CD4-positive, CD25-positive, alpha-beta regulatory T cell (primary cell): ENCODE results near the gene NCOA3. TPM values are rescaled to one million over a fixed set of nuclear protein-coding genes. Genes with fewer than 3 reads are reported as not detected.
"Not testable (repeated sequence)": the region's sequence is repeated elsewhere in the genome, so short reads cannot be mapped to it uniquely, and the experiment has no call there.

Experiments used
- ATAC-seq, 2 donors: fragments of 150-1000 bp; cut with Tn5 transposase; one replicate each; pipeline ENCODE4 v1.10.0; 2021; ENCODE audit warnings: low read depth in 2 of 2, moderate number of reproducible peaks in 2 of 2, moderate library complexity in 1 of 2
- DNase-seq, 3 donors: peaks; one replicate each; pipeline versions ENCODE4 v3.0.0 to v3.0.0-alpha.2; 2012 to 2022; ENCODE audit warnings: mixed read lengths in 1 of 3
- H3K27ac ChIP-seq: one replicate; pipeline ENCODE4 v1.7.0; 2013; ENCODE audit warnings: mild to moderate bottlenecking, low read length; ENCODE audit not compliant: insufficient read depth, poor library complexity, severe bottlenecking
- H3K27me3 ChIP-seq: one replicate; pipeline ENCODE4 v1.7.0; 2013; ENCODE audit warnings: low read length; ENCODE audit not compliant: control insufficient read depth, insufficient read depth
- H3K36me3 ChIP-seq: one replicate; pipeline ENCODE4 v1.7.0; 2013; ENCODE audit warnings: mild to moderate bottlenecking, low read length, moderate library complexity; ENCODE audit not compliant: control insufficient read depth, insufficient read depth
- H3K4me1 ChIP-seq: 2 replicates; pipeline ENCODE4 v1.7.0; 2013; ENCODE audit warnings: mild to moderate bottlenecking, low read length; ENCODE audit not compliant: insufficient read depth, control insufficient read depth, poor library complexity, severe bottlenecking
- H3K4me3 ChIP-seq: one replicate; pipeline ENCODE4 v1.7.0; 2013; ENCODE audit warnings: low read depth, mild to moderate bottlenecking, low read length, moderate library complexity
- H3K9me3 ChIP-seq, 2 experiments: 1 replicate in 1 of 2; 2 replicates in 1 of 2; pipeline ENCODE4 v1.7.0; 2013; ENCODE audit warnings: low read length in 2 of 2, mild to moderate bottlenecking in 1 of 2, moderate library complexity in 1 of 2; ENCODE audit not compliant: control insufficient read depth in 2 of 2
- H3K27ac Mint-ChIP-seq, 3 donors: one replicate each; pipeline ENCODE4 v1.8.0; 2020 to 2022; ENCODE audit warnings: mild to moderate bottlenecking in 3 of 3, mixed read lengths in 3 of 3, moderate library complexity in 2 of 3
- H3K27me3 Mint-ChIP-seq: one replicate; pipeline ENCODE4 v1.8.0; 2022; ENCODE audit warnings: mild to moderate bottlenecking, mixed read lengths
- H3K36me3 Mint-ChIP-seq: one replicate; pipeline ENCODE4 v1.8.0; 2020; ENCODE audit warnings: mixed read lengths
- H3K4me1 Mint-ChIP-seq, 4 donors: one replicate each; pipeline ENCODE4 v1.8.0; 2020 to 2022; ENCODE audit warnings: mixed read lengths in 4 of 4, mild to moderate bottlenecking in 1 of 4
- H3K4me3 Mint-ChIP-seq, 4 donors: one replicate each; pipeline ENCODE4 v1.8.0; 2020 to 2022; ENCODE audit warnings: mild to moderate bottlenecking in 4 of 4, mixed read lengths in 4 of 4, moderate library complexity in 3 of 4
- H3K9me3 Mint-ChIP-seq, 7 donors: one replicate each; pipeline ENCODE4 v1.8.0; 2020 to 2022; ENCODE audit warnings: mixed read lengths in 7 of 7, mild to moderate bottlenecking in 3 of 7, moderate library complexity in 2 of 7
- polyA plus RNA-seq, 4 donors: library from polyadenylated mRNA; unstranded; fragments of 300-500 nt; fragmentation: Illumina TruSeq; gene quantifications; one replicate each; pipeline ENCODE4 v1.2.3, GENCODE V29; 2021
- total RNA-seq: library from RNA; stranded (reverse); gene quantifications from one replicate; pipeline ENCODE4 v1.2.3, GENCODE V29; 2022

The NCOA3 gene
- total and polyA plus RNA-seq, 5 donors from 2014 or later = 21.4 to 86.6 (median 26.0) TPM

GRCh38 chr20:47489448-47489872, 12.2 kb upstream of the NCOA3 start:
- ATAC-seq (peak in 1 of 2 donors; percentile 26), DNase-seq (peak; percentile 42 to 89 (median 70))
- H3K4me3 ChIP-seq = no peak overlapping the region
- peak overlapping the region; percentile 57 for H3K27ac ChIP-seq
- no peaks in the 10 kb centered on the region for H3K36me3 ChIP-seq
- Mint-ChIP-seq H3K9me3 (no peaks in the 10 kb centered on the region), H3K27me3 (no peaks in the 10 kb centered on the region), H3K4me1 (peaks cover 22 to 62% (median 36%) of the 10 kb centered on the region in 4 donors), H3K4me3 (peak overlapping the region; percentile 62 to 74 (median 67)), H3K36me3 (no peaks in the 10 kb centered on the region), H3K27ac (peak overlapping the region; percentile 88 to 99 (median 91))
- H3K9me3 ChIP-seq = no peaks in the 10 kb centered on the region
- no peaks in the 10 kb centered on the region for H3K27me3 ChIP-seq
- H3K4me1 ChIP-seq = peaks cover 39% of the 10 kb centered on the region

- Mint-ChIP-seq H3K27ac (peak overlapping the region in 1 of 3 donors; percentile 29), H3K36me3 (no peaks in the 10 kb centered on the region), H3K27me3 (no peaks in the 10 kb centered on the region), H3K4me1 (peaks cover 22 to 55% (median 37%) of the 10 kb centered on the region in 4 donors), H3K4me3 (no peak overlapping the region), H3K9me3 (no peaks in the 10 kb centered on the region)
- no peak for ATAC-seq
- no peaks in the 10 kb centered on the region for H3K9me3 ChIP-seq
- H3K4me3 ChIP-seq = no peak overlapping the region
- H3K4me1 ChIP-seq = peaks cover 39% of the 10 kb centered on the region
- no peak for DNase-seq
- H3K27me3 ChIP-seq = no peaks in the 10 kb centered on the region
- no peak overlapping the region for H3K27ac ChIP-seq
- H3K36me3 ChIP-seq = no peaks in the 10 kb centered on the region
Measured at GRCh38 chr20:47490795-47491194, 10.9 kb upstream of the NCOA3 start.

- Histone ChIP-seq H3K27me3 (no peaks in the 10 kb centered on the region), H3K36me3 (no peaks in the 10 kb centered on the region), H3K4me3 (no peak overlapping the region), H3K9me3 (no peaks in the 10 kb centered on the region), H3K4me1 (peaks cover 32% of the 10 kb centered on the region), H3K27ac (no peak overlapping the region)
- H3K4me1 Mint-ChIP-seq = peaks cover 17 to 47% (median 32%) of the 10 kb centered on the region in 4 donors
- H3K9me3 Mint-ChIP-seq = no peaks in the 10 kb centered on the region
- H3K36me3 Mint-ChIP-seq = no peaks in the 10 kb centered on the region
- DNase-seq = no peak
- no peak overlapping the region for H3K27ac Mint-ChIP-seq
- no peak for ATAC-seq
- no peak overlapping the region for H3K4me3 Mint-ChIP-seq
- no peaks in the 10 kb centered on the region for H3K27me3 Mint-ChIP-seq
Measured at GRCh38 chr20:47492284-47492683, 9.4 kb upstream of the NCOA3 start.

GRCh38 chr20:47493175-47493962, 8.3 kb upstream of the NCOA3 start:
- no peak overlapping the region for H3K27ac ChIP-seq
- no peaks in the 10 kb centered on the region for H3K27me3 ChIP-seq
- H3K36me3 ChIP-seq = no peaks in the 10 kb centered on the region
- ATAC-seq = peak; percentile 41 to 55
- H3K4me3 ChIP-seq = peak overlapping the region; percentile 49
- no peaks in the 10 kb centered on the region for H3K9me3 Mint-ChIP-seq
- H3K4me1 Mint-ChIP-seq = peaks cover 14 to 40% (median 27%) of the 10 kb centered on the region in 4 donors
- H3K36me3 Mint-ChIP-seq = no peaks in the 10 kb centered on the region
- H3K4me1 ChIP-seq = peaks cover 23% of the 10 kb centered on the region
- peak overlapping the region; percentile 8 to 24 (median 12) for H3K27ac Mint-ChIP-seq
- peak; percentile 19 to 59 (median 20) for DNase-seq
- no peaks in the 10 kb centered on the region for H3K27me3 Mint-ChIP-seq
- H3K9me3 ChIP-seq = no peaks in the 10 kb centered on the region
- H3K4me3 Mint-ChIP-seq = peak overlapping the region in 3 of 4 donors; percentile 24 to 64 (median 33)

- H3K4me3 Mint-ChIP-seq = peak overlapping the region in 1 of 4 donors; percentile 64
- no peaks in the 10 kb centered on the region for H3K36me3 Mint-ChIP-seq
- no peak for DNase-seq
- ATAC-seq = no peak
- no peaks in the 10 kb centered on the region for H3K9me3 Mint-ChIP-seq
- H3K9me3 ChIP-seq = no peaks in the 10 kb centered on the region
- peak overlapping the region; percentile 49 for H3K4me3 ChIP-seq
- H3K27me3 Mint-ChIP-seq = no peaks in the 10 kb centered on the region
- H3K27me3 ChIP-seq = no peaks in the 10 kb centered on the region
- H3K4me1 ChIP-seq = peaks cover 20% of the 10 kb centered on the region
- H3K36me3 ChIP-seq = no peaks in the 10 kb centered on the region
- H3K27ac ChIP-seq = no peak overlapping the region
- peaks cover 13 to 36% (median 24%) of the 10 kb centered on the region in 4 donors for H3K4me1 Mint-ChIP-seq
- H3K27ac Mint-ChIP-seq = peak overlapping the region in 1 of 3 donors; percentile 8
Measured at GRCh38 chr20:47493963-47494293, 7.8 kb upstream of the NCOA3 start.

- peaks cover 16% of the 10 kb centered on the region for H3K4me1 ChIP-seq
- H3K4me3 Mint-ChIP-seq, H3K9me3 ChIP-seq, H3K9me3 Mint-ChIP-seq, H3K36me3 Mint-ChIP-seq, H3K27ac ChIP-seq, ATAC-seq, H3K27me3 ChIP-seq, DNase-seq, H3K4me3 ChIP-seq, H3K27me3 Mint-ChIP-seq, H3K36me3 ChIP-seq, H3K27ac Mint-ChIP-seq: not testable (repeated sequence)
- H3K4me1 Mint-ChIP-seq = peaks cover 7 to 31% (median 20%) of the 10 kb centered on the region in 4 donors
Measured at GRCh38 chr20:47494606-47495005, 7.1 kb upstream of the NCOA3 start.

- Histone ChIP-seq H3K36me3 (no peaks in the 10 kb centered on the region), H3K27ac (no peak overlapping the region), H3K4me3 (no peak overlapping the region), H3K4me1 (peaks cover 16% of the 10 kb centered on the region), H3K27me3 (no peaks in the 10 kb centered on the region), H3K9me3 (no peaks in the 10 kb centered on the region)
- ATAC-seq = no peak
- DNase-seq = no peak
- Mint-ChIP-seq H3K4me3 (no peak overlapping the region), H3K27me3 (no peaks in the 10 kb centered on the region), H3K9me3 (no peaks in the 10 kb centered on the region), H3K4me1 (peaks cover 6 to 35% (median 27%) of the 10 kb centered on the region in 4 donors), H3K27ac (no peak overlapping the region), H3K36me3 (no peaks in the 10 kb centered on the region)
Measured at GRCh38 chr20:47496118-47496517, 5.6 kb upstream of the NCOA3 start.

GRCh38 chr20:47498606-47499005, 3.1 kb upstream of the NCOA3 start:
- no peak overlapping the region for H3K27ac ChIP-seq
- peaks cover 26% of the 10 kb centered on the region for H3K4me1 ChIP-seq
- no peak for DNase-seq
- peak overlapping the region in 3 of 4 donors; percentile 7 to 86 (median 70) for H3K4me3 Mint-ChIP-seq
- H3K27ac Mint-ChIP-seq = peak overlapping the region in 2 of 3 donors; percentile 16 to 83
- no peak overlapping the region for H3K4me3 ChIP-seq
- ATAC-seq = no peak
- no peaks in the 10 kb centered on the region for H3K36me3 Mint-ChIP-seq
- H3K9me3 ChIP-seq = no peaks in the 10 kb centered on the region
- peaks cover 8 to 44% (median 26%) of the 10 kb centered on the region in 4 donors for H3K4me1 Mint-ChIP-seq
- H3K9me3 Mint-ChIP-seq = peaks cover 0 to 1% (median 0%) of the 10 kb centered on the region in 7 donors
- no peaks in the 10 kb centered on the region for H3K36me3 ChIP-seq
- no peaks in the 10 kb centered on the region for H3K27me3 ChIP-seq
- no peaks in the 10 kb centered on the region for H3K27me3 Mint-ChIP-seq
